GM18502 (cell line): ENCODE data around the gene LUC7L3.

Source experiments
- ATAC-seq: cut with Tn5 transposase; IDR thresholded peaks from one replicate; pipeline ENCODE4 v1.9.1; 2021; ENCODE audit warnings: mild to moderate bottlenecking; ENCODE audit not compliant: unreplicated experiment, poor library complexity

Gene LUC7L3

DNA sequence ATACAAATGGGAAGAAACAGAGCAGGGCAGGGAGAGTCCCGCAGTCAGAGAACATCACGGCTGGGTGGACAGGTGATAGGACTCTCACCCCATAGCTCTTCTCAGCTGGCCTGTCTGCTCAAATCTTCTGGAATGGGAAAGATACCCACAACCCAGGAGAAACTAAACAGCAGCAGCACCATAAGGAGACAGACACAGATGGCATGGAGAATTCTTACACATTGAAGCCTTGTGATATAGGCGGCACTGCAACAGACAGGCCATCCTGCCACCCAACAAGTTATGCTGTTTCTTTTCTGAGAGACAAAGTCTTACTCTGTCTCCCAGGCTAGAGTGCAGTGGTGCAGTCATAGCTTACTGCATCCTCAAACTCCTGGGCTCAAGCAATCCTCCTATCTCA, 56.5 kb downstream of the LUC7L3 start:
- ATAC-seq = no peak

DNA sequence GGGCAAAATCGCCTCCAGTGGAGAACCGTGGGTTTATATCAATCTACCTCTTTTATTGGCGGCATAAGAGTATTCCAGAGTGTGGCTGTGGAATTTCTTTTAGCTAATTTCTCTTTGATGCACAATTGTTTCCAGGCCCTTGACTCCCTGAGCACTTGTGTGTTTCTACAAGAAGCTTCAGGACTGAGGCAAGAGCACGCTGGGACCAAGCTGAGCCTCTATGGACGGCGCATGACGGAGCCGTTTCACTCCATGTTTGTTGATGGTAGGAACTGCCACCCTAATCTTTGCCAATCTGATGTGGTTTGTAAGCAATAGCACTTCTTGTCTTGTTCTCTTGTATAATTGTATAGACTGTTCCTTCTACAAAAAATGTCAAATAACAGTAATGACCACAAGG, 59.1 kb downstream of the LUC7L3 start:
- ATAC-seq = no peak

DNA sequence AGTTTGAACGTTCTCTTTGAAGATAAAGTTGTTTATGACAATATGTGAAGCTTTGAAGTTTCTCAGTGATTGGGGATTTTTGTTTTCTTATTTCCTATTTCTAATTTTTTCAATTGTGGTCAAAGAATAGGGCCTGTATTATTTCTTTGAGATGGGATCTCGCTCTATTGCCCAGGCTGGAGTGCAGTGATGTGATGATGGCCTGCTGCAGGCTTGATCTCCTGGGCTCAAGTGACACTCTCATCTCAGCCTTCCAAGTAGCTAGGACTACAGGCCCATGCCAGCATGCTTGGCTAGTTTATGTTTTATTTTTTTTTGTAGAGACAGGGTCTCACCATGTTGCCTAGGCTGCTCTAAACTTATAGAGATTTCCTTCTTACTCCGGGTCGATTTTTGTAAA, 59.6 kb downstream of the LUC7L3 start:
- no peak for ATAC-seq

DNA sequence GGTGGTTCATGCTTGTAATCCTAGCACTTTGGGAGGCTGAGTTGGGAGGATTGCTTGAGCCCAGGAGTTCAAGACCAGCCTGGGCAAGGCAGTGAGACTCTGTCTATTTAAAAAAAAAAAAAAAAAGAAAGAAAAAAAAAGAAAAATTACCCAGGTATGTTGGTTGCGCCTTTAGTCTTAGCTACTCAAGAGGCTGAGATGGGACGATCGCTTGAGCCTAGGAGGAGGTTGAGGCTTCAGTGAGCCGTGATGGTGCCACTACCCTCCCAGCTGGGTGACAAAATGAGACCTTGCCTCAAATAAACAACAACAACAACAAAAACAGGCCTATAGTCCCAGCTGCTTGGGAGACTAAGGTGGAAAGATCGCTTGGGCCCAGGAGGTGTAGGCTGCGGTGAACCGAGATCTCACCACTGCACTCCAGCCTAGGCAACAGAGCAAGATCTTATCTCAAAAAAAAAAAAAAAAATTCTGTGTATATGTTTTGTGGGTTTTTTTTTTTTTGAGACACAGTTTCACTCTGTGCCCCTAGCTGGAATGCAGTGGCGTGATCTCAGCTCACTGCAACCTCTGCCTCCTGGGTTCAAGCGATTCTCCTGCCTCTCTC, 60.4 kb downstream of the LUC7L3 start:
- no peak for ATAC-seq

DNA sequence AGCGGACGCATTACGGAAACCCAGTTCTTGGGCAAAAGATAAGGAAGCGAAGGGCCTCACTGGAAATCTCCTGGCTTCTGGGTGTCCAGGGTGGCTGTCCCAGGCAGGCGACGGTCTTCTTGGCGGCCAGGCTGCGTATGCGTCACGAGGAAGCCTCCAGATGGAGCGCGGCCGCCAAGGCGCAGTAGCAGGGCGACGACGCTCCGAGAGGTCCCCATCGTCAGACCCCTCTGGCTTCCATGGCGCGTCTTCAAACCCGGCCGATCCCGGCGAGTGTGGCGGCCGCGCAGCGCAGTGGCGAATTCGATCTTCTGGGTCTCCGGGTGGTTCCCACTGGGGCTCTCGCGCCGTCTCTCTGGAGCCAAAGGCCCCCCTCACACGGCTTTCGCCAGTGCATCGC, 61.8 kb downstream of the LUC7L3 start:
- ATAC-seq = no peak

DNA sequence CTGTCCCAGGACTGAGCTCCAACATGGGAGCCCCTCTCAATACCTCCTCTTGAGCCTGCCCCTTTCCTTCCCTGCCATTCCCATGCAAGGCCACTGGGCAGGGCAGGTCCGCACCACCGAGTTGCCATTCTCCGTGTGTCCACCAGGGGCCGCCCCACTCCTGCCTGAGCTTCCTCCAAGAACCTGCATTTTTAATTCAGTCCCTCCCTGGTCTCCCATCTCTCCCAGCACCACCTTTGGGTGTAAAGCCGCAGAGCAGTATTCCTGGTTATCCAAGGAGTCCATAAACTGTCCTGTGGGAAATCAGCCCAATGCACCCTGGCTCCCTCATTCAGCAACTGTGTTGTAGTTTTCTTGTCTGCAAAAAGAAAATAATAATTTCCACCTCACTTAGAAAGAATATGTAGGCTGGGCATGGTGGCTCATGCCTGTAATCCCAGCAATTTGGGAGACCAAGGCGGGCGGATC, 63.8 kb downstream of the LUC7L3 start:
- ATAC-seq = no peak

DNA sequence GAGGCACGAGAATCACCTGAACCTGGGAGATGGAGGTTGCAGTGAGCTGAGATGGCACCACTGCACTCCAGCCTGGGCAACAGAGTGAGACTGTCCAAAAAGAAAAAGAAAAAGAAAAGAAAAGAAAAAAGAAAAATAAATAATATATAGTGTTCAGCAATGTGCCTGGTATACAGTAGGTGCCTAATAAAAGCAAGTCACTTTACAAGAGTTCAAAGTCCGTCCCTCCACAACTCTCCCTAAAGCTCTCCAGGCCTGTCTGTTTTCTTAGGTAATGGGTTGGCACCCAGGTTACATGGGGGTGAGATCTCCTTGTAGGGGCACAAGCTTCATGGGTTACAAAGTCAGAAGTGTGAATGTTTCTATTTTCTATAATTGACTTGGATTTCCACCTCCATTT, 64.5 kb downstream of the LUC7L3 start:
- no peak for ATAC-seq

DNA sequence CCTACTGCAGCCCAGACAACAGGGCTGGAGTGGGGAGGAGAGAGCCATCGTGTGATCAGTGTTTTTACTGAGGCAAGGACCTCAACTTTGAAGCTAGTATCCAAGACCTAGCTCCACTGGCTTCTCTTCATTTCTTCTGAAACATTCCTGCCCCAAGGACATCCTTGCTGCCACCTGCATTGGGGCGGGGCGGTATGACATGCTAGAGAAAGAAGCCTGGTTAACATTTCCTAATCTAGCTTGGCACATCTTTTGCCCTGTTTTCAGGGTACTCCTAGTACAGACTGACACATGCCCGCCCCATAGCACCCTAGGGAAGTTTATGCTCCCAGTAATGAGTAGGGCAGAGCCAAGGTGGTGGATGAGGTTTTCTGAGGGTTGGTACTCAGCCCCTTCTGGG, 65.7 kb downstream of the LUC7L3 start:
- ATAC-seq = no peak

DNA sequence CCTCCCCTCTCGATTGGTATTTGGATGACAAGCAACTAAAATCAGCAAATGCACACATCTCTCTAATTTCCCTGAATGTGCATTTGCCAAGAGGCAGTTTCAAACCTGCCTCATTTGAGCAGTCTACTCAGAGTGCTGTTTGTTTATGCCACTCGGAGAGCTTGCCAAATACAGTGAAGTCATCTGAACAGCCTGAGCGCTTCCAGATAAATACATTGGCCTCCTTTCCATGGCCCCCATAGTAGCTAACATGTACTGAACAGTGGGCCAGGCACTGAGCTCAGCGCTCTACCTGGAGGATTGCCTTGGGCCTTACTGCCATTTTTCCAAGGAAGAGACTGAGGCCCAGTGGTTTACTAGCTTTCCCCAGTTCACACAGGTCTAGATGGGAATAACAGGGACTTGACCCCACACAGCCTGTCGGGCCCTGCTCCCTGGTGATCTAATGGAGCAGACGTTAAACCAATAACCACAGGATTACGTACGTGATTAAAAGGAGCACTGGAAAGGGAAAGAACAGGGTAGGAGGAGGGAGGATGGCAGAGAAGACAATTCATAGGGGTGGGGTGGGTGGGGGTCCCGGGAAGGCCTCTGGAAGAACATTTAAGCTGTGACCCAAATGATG, 66.7 kb downstream of the LUC7L3 start:
- no peak for ATAC-seq

DNA sequence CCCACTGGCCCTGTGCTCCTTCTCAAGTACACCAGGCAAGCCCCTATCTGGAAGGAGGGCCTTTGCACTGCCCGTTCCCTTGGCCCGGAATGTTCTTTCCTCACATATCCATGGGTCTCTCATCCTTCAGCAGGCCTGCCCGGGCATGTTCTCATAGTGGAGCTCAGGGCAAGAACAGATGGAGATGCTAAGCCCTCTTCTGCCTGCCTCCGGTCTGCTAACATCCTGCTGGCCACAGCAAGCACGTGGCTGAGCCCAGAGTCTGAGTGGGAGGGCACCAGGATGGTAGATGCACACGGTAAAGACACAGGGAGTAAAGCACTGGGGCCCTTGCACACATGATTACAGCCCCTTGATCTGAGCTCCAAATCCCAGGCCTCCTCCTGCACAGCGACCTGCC, 67.7 kb downstream of the LUC7L3 start:
- no peak for ATAC-seq

DNA sequence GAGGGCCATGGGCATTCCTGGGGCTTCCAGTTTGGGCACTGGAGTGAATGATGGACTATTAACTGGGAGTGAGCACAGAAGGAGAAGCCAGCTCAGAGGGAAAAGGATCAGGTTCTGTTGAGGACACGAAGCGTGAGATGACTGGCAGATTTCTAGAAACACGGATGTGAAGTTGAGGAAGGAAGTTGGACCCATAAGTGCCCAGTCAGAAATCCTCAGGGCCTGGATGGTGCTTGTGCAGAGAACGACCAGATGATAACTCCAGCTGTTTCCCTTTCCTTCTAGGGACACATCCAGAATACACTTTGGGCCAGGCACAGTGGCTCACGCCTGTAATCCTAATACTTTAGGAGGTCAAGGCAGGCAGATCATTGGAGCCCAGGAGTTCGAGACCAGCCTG, 71.2 kb downstream of the LUC7L3 start:
- no peak for ATAC-seq

DNA sequence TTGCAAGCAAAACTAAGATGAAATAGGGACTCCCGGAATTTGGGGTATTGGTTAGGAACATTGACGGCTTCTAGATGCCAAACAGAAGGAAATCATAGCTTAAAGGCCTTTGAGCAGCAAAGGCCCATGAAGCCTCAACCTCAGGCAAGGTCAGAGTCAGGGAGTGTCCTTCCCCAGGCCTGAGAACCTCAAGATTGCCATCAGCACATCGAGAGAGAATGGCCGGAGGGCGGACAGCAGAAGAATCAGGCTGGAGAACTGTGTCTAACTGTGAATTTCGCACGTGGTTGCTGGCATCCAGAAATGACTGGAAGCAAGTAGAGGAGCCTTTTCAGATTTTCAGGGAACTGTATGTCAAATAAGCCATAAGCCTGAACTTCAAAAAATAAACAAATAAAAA, 72.7 kb downstream of the LUC7L3 start:
- ATAC-seq = no peak

DNA sequence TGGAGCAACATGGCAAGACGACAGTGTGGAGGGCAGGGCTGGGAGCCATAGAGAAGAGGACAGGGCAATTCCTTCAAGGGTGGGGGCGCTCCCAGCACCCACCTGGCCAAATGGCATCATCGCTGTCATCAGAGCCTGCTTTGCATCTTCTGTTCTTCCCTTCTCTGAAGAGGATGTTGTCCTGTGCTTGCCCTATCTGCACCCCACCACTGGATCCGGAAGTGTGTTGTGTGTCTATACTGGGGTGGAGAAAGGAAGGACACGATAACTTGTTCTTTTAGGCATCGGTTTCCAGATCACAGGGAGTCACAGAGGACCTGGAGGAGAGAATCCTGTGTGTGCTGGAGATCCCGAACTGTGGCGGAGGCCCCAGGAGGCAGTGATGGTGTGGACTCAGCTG, 73.6 kb downstream of the LUC7L3 start:
- no peak for ATAC-seq

DNA sequence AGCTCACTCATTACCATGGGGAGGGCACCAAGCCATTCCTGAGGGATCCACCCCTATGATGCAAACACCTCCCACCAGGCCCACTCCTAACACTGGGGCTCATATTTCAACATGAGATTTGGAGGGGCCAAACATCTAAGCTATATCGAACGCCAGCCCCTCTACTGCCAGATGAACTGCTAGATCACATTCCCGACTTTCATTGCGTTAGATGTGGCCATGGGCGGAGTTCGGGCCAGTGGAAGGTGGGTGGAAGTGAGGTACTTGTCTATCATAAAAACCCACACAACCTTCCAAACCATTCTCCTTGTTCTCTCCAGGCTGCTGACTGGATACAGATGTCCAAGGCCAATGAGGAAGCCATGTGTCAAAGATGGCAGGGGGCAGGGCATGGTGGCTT, 75.0 kb downstream of the LUC7L3 start:
- ATAC-seq = no peak

DNA sequence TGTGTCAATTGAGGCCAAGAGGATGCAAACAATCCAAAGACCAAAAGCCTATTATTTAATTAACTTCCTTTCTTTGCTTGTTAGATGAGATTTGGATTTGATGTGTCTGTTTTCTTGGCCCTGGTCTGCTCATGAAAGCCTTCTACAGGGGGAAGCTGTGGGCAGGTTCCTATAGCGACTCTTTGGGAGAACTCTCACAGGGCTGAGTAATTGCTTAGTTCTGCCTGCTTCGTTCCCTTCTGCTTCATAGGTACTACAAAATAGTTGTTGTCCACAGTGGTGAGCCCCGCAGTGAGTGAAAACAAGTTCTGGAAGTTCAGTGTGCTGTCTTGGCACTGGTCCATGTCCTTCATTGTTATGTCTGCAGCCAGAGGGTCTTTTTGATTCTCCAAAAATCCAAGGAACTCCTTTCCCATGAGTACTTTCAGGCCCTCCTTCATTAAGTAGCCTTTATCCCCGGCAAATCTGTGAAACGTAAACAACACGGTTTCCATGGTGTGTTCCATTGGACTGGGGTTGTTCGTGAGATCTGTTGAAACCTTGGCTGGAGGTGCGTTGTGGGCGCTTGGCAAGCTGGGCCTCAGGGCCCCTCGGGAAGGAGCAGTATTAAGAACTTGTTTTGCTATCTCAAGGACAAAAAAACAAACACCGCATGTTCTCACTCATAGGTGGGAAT, 77.9 kb downstream of the LUC7L3 start:
- ATAC-seq = no peak

DNA sequence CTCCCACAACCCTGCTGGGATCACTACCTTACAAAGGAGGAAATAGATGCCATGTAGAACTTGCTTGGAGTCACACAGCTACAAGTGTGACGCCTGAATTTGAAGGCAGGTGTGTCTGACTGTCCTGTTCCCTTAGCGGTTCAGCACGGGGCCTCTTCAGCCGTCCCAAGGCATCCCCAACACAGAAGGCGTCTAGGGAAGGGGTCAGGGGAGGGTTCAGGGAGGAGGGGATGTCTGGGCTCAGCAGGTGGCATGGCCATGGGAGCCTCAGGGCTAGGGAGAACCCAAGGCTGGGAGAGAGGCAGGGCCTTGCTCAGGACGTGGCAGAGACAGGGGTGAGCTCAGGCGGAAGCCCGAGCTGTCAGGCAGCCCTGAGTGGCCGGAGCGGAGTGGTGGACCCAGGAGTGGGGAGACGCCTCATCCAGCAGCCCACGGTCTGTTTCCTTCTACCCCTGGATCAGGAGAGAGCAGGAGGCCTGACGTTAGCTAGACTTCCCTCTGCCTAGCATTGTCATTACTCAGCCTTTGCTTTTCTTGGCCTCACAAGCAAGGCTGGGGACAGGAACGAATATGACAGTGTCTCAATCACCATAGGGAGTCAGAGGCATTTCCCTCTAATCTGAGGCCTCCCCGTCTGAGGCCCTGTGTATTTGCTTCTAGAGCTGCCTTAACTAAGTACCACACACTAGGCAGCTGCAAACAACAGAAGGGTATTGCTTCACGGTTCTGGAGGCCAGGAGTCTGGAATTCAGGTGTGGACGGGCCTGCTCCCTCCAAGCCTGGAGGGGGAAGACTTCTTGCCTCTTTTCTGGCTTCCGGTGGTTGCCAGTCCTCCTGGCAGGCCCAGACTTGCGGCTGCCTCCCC, 79.3 kb downstream of the LUC7L3 start:
- no peak for ATAC-seq

DNA sequence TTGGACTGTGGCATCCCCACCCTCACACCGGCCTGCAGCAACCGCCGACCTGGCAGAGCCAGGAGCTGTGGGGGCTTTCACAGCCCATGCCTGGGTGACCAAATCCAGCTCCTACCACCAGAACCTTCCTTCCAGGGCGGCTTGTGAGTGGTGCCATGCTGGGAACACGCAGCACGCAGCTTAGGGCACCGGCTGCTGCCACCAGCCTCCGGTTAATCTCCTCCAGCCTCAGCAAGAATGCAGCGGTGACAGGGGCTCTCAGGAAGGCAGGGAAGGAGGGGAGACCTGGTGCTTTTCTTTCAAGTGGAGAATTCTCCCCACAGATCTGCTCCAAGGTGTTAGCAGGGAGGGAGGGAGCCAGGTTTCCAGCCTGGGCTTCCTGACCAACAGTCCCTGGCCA, 80.2 kb downstream of the LUC7L3 start:
- ATAC-seq = no peak

DNA sequence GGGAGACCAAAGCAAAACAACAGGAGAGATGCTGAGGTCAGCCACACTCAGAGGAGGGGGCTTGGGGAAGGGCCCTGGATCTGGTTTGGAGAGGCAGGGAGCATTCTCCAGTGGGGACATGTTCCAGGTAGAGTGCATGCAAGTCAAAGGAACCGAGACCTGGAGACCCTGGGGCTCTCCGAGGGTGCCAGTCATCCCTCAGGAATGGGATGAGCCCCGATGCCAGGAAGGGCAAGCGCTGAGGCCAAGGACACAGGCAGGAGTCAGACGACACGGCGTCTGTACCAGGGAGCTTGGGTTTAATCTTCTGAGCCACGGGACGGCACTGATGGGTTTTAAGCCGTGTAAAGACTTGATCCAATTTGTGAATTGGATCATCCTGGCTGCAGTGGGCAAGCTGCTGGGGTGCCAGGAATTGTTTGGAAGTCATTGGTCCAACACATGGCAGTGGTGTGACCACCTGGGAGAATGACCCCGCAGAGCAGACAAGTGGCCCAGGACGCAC, 80.8 kb downstream of the LUC7L3 start:
- ATAC-seq = no peak

DNA sequence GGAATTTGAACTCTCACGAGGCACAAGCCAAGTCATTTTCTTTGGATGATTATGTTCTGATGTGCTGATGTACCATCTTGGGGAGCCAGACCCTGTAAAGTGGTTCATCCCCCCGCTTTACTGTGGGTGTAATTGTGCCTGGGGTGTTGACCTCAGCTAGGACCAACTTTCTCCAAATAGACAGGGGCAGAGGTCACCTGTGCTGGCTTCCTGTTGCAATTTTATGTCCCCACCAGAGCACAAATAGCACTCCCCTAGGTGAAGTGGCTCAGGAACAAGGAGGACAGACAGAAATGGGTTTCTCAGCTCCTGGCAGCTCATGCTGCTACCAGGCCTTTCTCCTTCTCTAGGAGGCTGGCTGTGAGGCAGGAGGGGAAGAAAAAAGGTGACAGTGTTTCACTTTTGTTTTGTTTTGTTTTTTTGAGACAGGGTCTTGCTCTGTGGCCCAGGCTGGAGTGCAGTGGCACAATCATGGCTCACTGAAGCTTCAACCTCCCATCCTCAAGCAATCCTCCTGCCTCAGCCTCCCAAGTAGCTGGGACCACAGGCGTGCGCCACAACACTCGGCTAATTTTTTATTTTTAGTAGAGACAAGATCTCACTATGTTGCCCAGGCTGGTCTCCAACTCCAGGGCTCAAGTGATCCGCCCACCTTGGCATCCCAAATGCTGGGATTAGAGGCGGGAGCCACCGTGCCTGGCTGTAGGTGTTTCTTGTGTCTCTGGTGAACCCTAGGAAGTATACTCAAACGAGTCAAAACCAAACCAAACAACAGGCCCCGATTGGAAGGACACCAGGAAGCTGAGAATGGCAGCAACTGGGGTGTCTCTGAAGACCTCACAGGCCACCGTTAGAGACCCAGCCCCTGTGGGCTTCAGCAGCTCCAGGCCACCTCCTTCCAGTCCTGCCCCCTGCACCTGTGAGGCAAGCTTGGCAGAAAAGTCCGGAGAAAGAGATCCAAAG, 83.5 kb downstream of the LUC7L3 start:
- ATAC-seq = no peak

DNA sequence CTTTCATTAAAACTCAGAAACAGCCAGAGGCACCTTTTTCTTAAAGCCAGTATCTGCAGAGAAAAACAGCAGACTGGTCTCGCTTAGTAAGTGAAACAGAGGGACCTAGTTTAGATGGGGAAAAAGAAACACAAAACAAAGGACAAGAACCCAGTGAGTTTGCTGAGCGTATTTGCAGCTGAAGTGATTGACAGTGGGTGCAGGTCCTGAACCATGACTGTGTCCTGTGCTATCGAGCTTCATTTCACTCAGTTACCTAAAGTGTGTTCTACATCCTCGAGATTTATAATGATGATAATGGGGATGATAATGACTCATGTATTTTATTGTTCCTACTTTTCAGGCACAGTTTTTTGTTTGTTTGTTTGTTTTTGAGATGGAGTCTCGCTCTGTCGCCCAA, 84.3 kb downstream of the LUC7L3 start:
- no peak for ATAC-seq
